Lower lobe of right lung (tissue), 2 donors: ENCODE measurements around the gene FAM151B. TPM values are rescaled to one million over a fixed set of nuclear protein-coding genes. Genes with fewer than 3 reads are reported as not detected.

Experiments used
- ATAC-seq, 2 donors: fragments of 200-7000 bp; cut with Tn5 transposase; one replicate each; pipeline ENCODE4 v1.9.1; 2020 to 2022; ENCODE audit warnings: mild to moderate bottlenecking in 2 of 2, moderate library complexity in 2 of 2
- DNase-seq: peaks from one replicate; pipeline ENCODE4 v3.0.0-alpha.2; 2020
- H3K27ac ChIP-seq: fragments of 200-600 bp; one replicate; pipeline ENCODE4 v1.8.0; 2022
- H3K27me3 ChIP-seq: fragments of 200-600 bp; one replicate; pipeline ENCODE4 v1.8.0; 2022; ENCODE audit warnings: low read depth
- H3K36me3 ChIP-seq: fragments of 200-600 bp; one replicate; pipeline ENCODE4 v1.8.0; 2022; ENCODE audit warnings: mild to moderate bottlenecking
- H3K4me1 ChIP-seq: fragments of 200-600 bp; one replicate; pipeline ENCODE4 v1.8.0; 2022
- H3K4me3 ChIP-seq: fragments of 200-600 bp; one replicate; pipeline ENCODE4 v1.8.0; 2022; ENCODE audit warnings: mild to moderate bottlenecking
- H3K9me3 ChIP-seq: fragments of 200-600 bp; one replicate; pipeline ENCODE4 v1.8.0; 2022
- CTCF ChIP-seq: fragments of 200-600 bp; IDR thresholded peaks from one replicate; pipeline ENCODE4 v1.8.0; 2022; ENCODE audit warnings: antibody characterized with exemption, mild to moderate bottlenecking
- intact Hi-C: fragments of 100-400 bp; cut with DNase I; formaldehyde crosslinking; loops from one replicate; pipeline ENCODE4 v1.11.0; 2022
- total RNA-seq: library from RNA; stranded (reverse); fragmentation: NEBNext Ultra II Directional; extraction: Animal tissue kit (Norgen Biotek cat#: 25700); gene quantifications from one replicate; pipeline ENCODE4 v1.2.1, GENCODE V29; 2021
- donor health status: DM: no; HTN: yes; CAD: no; lungs with severe emphysema.

The FAM151B gene
- total RNA-seq, 1 donor from 2014 or later: 4.1 TPM

GRCh38 chr5:80480354-80480753 is 7.5 kb upstream of the FAM151B start:
- no peak for TF ChIP-seq CTCF
- peaks cover 29% of the 10 kb centered on the region for H3K36me3 ChIP-seq
- intact Hi-C loops: loop anchor here (10.0 kb wide), 1 partner anchor 194 kb away; no protein-coding TSS in a partner anchor

GRCh38 chr5:80481019-80481893 is 6.6 kb upstream of the FAM151B start:
- no peak overlapping the region for H3K27ac ChIP-seq
- peaks cover 17% of the 10 kb centered on the region for H3K9me3 ChIP-seq
- intact Hi-C loops: loop anchor here (10.0 kb wide), 1 partner anchor 194 kb away; no protein-coding TSS in a partner anchor
- H3K36me3 ChIP-seq: peaks cover 23% of the 10 kb centered on the region
- no peaks in the 10 kb centered on the region for H3K27me3 ChIP-seq
- H3K4me1 ChIP-seq: no peaks in the 10 kb centered on the region
- TF ChIP-seq CTCF: peak; percentile 64
- ATAC-seq (peak; percentile 85 to 90), DNase-seq (no peak)
- H3K4me3 ChIP-seq: no peak overlapping the region

More at GRCh38 chr5:80480354-80480753, 7.5 kb upstream of the FAM151B start:
- ATAC-seq (no peak), DNase-seq (no peak)
- no peak overlapping the region for H3K4me3 ChIP-seq
- H3K27ac ChIP-seq: no peak overlapping the region
- no peaks in the 10 kb centered on the region for H3K4me1 ChIP-seq
- H3K9me3 ChIP-seq: peaks cover 17% of the 10 kb centered on the region
- H3K27me3 ChIP-seq: no peaks in the 10 kb centered on the region

- H3K27ac ChIP-seq: no peak overlapping the region
- peaks cover 17% of the 10 kb centered on the region for H3K9me3 ChIP-seq
- intact Hi-C loops: loop anchor here (10.0 kb wide), 1 partner anchor 192 kb away; no protein-coding TSS in a partner anchor
- H3K36me3 ChIP-seq: peaks cover 14% of the 10 kb centered on the region
- no peak for DNase-seq
- H3K27me3 ChIP-seq: no peaks in the 10 kb centered on the region
- H3K4me3 ChIP-seq: no peak overlapping the region
- no peak for ATAC-seq
- TF ChIP-seq CTCF: no peak
- peaks cover 10% of the 10 kb centered on the region for H3K4me1 ChIP-seq
Observed at GRCh38 chr5:80482578-80482977, 5.3 kb upstream of the FAM151B start.

- H3K4me1 ChIP-seq: peaks cover 16% of the 10 kb centered on the region
- peaks cover 17% of the 10 kb centered on the region for H3K9me3 ChIP-seq
- ATAC-seq: no peak
- no peak for DNase-seq
- no peak overlapping the region for H3K4me3 ChIP-seq
- peaks cover 10% of the 10 kb centered on the region for H3K36me3 ChIP-seq
- H3K27ac ChIP-seq: no peak overlapping the region
- H3K27me3 ChIP-seq: no peaks in the 10 kb centered on the region
- intact Hi-C loops: loop anchor here (10.0 kb wide), 1 partner anchor 191 kb away; no protein-coding TSS in a partner anchor
- TF ChIP-seq CTCF: no peak
Observed at GRCh38 chr5:80483636-80484232, 4.2 kb upstream of the FAM151B start.

- intact Hi-C loops: loop anchor here (10.0 kb wide), 1 partner anchor 187 kb away; no protein-coding TSS in a partner anchor
- TF ChIP-seq CTCF: no peak
Observed at GRCh38 chr5:80487444-80487828, 464 bp upstream of the FAM151B start.

More at GRCh38 chr5:80487444-80487828, 464 bp upstream of the FAM151B start:
- H3K27ac ChIP-seq: peak overlapping the region; percentile 87
- peaks cover 24% of the 10 kb centered on the region for H3K4me1 ChIP-seq
- DNase-seq (no peak), ATAC-seq (no peak)
- H3K36me3 ChIP-seq: peaks cover 3% of the 10 kb centered on the region
- peaks cover 15% of the 10 kb centered on the region for H3K9me3 ChIP-seq
- H3K27me3 ChIP-seq: no peaks in the 10 kb centered on the region
- peak overlapping the region; percentile 77 for H3K4me3 ChIP-seq
